Astrocyte of the spinal cord (primary cell): ENCODE results near the gene SSBP3.

Experiments
- DNase-seq: peaks from one replicate; pipeline ENCODE4 v3.0.0; 2011; ENCODE audit warnings: low read depth, low spot score
- H3K4me3 ChIP-seq: 2 replicates; pipeline ENCODE4 v1.5.1; 2011; ENCODE audit warnings: low read depth, mild to moderate bottlenecking, low read length, moderate library complexity
- CTCF ChIP-seq: IDR thresholded peaks from 2 replicates; pipeline ENCODE4 v1.5.1; 2012; ENCODE audit warnings: low read depth, mild to moderate bottlenecking, low read length, inconsistent platforms
- in situ Hi-C: cut with HindIII; loops from 2 replicates; pipeline ENCODE4 v1.10.0; 2017; ENCODE audit warnings: low sequenced_read_pairs

SSBP3 gene

GRCh38 chr1:54341763-54342162 is 64.4 kb downstream of the SSBP3 start:
- in situ Hi-C loops = no loop called here
- H3K4me3 ChIP-seq = no peak overlapping the region
- no peak for DNase-seq
- TF ChIP-seq CTCF = no peak

GRCh38 chr1:54340878-54341277 is 65.3 kb downstream of the SSBP3 start:
- DNase-seq = no peak
- no peak for TF ChIP-seq CTCF
- in situ Hi-C loops = no loop called here
- no peak overlapping the region for H3K4me3 ChIP-seq

- no peak overlapping the region for H3K4me3 ChIP-seq
- DNase-seq = no peak
- in situ Hi-C loops = no loop called here
- TF ChIP-seq CTCF = no peak
These were observed 65.8 kb downstream of the SSBP3 start for GRCh38 chr1:54340434-54340833.

GRCh38 chr1:54339126-54339525 is 67.1 kb downstream of the SSBP3 start:
- in situ Hi-C loops = no loop called here
- no peak overlapping the region for H3K4me3 ChIP-seq
- DNase-seq = no peak
- no peak for TF ChIP-seq CTCF

GRCh38 chr1:54338464-54338863 is 67.7 kb downstream of the SSBP3 start:
- TF ChIP-seq CTCF = no peak
- H3K4me3 ChIP-seq = no peak overlapping the region
- DNase-seq = no peak
- in situ Hi-C loops = no loop called here

- in situ Hi-C loops = no loop called here
- H3K4me3 ChIP-seq = no peak overlapping the region
- DNase-seq = no peak
- TF ChIP-seq CTCF = no peak
These were observed 68.3 kb downstream of the SSBP3 start for GRCh38 chr1:54337928-54338327.

- no peak for DNase-seq
- no peak for TF ChIP-seq CTCF
- in situ Hi-C loops = no loop called here
- H3K4me3 ChIP-seq = no peak overlapping the region
These were observed 69.2 kb downstream of the SSBP3 start for GRCh38 chr1:54337034-54337433.
